Stimulated activated naive CD4-positive, alpha-beta T cell (primary cell): ENCODE results near the gene CADM1.
"Not testable (repeated sequence)": the region's sequence is repeated elsewhere in the genome, so short reads cannot be mapped to it uniquely, and the experiment has no call there.

Experiments
- DNase-seq, 6 experiments: peaks; one replicate each; lab custom pipeline; 2025; lab: John Stamatoyannopoulos, UW

The CADM1 gene

DNA sequence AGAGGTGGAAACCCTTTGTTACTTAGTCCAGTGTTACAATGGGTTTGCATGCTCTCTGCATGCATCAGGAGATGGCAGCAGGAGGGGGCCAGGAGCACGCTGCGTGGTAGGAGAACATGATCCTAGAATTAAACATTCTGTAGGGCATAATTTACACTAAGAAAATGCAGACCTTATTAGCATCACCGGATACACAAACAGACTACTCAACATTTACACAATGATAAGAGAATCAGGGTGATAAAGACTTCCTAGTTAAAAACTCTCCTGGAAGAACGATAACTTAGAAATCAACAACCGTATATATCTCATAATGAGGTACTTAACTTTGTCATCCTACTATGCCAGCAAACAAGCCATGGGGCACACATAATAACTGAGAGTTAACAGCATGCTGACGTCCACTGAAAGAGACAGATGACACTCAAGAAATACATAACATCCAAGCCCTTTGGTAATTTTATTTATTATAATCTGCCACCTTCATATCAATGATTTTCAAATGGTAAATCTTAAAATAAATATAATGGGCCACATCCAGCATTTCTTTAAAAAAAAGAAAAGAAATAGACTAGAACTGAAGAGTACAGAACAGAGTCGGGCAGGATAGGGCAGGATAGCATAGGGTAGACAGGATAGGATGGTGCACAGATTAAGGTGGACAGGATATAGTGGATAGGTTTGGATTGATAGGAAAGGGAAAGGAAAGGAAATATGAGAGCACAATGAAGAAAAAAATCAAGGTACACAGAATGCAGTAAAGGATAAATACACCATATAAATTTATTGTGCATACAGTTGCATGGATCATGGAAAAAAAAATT, 27.5 kb downstream of the CADM1 start:
- no peak for DNase-seq

DNA sequence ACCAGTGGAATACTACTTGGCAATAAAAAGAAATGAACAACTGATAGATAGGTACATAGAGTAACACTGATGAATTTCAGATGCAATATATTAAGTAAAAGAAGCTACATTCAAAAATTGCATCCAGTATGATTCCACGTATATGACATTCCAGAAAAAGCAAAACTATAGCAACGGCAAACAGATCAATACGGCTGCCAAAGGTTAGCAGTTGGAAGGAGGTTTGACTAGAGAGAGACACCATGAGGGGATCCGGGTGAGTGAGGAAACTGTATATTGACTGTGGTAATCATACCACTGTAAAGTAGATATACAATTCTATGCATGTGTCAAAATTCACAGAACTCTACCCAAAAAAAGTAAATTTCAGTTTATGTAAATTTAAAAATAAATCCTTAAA, 28.7 kb downstream of the CADM1 start:
- no peak for DNase-seq

DNA sequence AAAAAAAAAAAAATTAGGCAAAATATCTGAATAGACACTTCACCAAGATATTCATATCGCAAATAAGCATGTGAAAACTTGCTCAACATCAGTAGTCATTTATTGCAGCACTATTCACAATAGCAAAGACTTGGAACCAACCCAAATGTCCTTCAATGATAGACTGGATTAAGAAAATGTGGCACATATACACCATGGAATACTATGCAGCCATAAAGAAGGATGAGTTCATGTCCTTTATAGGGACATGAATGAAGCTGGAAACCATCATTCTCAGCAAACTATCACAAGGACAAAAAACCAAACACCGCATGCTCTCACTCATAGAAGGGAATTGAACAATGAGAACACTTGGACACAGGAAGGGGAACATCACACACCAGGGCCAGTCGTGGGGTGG, 29.9 kb downstream of the CADM1 start:
- not testable (repeated sequence) for DNase-seq

DNA sequence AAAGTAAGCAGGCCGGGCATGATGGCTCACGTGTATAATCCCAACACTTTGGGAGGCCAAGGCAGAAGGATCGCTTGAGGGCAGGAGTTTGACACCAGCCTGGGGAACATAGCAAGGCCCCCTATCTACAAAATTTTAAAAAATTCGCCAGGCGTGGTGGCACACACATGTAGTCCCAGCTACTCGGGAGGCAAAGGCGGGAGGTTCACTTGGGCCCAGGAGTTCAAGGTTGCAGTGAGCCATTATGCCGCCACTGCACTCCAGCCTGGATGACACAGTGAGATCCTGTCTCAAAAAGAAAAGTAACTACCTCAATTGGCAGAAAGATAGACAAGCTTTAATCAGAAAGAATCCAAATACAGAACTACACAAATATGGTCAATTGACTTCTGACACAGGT, 31.0 kb downstream of the CADM1 start:
- DNase-seq = no peak

DNA sequence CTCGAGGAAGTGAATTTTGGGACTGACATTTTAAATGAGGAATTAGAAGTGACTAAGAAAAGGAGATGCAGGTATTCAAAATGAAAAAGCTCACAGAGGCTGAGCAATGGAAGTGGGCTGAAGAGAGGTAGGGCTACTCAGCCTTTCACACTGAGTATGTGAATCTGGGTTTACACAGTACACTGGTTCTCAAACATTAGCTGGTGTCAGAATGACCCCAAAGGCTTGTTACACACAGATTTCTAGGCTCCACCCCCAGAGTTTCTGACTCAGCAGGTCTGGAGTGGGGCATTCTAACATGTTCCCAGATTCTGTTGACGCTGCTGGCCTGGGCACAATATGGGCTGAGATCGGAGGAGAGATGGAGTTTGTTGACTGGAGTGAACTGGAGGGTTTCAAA, 32.8 kb downstream of the CADM1 start:
- DNase-seq = no peak

DNA sequence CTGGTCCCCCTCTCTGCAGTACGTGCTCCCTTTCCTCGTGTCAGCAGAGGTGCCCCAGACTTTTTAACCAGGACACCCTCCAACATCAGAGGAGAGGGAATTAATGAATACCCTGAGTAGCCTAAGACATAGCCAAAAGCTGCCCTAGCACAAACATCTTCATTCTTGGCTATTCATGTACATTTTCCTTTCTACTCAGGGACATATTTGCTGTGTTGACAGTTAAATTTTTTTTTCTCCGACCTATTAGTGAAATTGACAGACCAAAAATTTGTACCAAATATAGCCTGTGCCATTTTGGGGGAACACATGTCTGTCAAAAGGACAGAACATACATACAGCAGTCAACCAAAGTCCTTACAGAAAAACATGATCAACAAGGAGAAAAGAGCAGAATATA, 33.3 kb downstream of the CADM1 start:
- DNase-seq = no peak

DNA sequence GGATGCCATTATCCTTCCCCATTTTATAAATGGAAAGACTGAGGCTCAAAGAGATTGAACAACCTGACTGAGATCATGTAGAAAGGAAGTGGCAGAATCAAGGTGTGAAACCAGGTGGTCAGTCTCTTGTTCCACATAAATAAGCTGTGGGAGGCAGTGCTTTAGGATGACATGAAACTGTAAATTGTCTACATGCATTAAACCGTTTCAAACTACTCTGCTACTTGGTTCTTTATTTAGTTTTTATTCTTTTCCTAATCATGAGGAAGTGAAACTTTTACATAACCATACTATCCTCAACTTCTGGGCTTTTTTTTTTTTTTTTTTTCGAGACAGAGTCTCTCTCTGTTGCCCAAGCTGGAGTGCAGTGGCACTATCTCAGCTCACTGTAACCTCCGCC, 34.9 kb downstream of the CADM1 start:
- no peak for DNase-seq

DNA sequence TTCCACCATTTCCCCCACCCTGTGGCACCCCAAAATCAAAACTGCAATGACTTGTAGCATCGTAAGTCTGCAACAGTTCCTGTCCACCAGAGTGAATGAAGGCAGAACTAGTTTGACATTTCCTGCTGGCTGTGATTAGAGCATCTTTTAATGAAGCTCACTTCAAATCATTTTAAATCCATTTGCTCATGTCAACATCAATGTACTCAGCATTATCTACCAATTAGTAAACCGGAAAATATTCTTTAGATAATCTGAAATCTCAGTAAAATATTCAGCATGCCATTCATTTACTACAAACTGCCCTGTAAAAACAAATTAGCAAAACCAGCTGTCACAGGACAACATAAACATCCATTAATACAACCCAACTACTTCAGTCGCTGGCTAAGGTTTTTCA, 38.1 kb downstream of the CADM1 start:
- DNase-seq = no peak

DNA sequence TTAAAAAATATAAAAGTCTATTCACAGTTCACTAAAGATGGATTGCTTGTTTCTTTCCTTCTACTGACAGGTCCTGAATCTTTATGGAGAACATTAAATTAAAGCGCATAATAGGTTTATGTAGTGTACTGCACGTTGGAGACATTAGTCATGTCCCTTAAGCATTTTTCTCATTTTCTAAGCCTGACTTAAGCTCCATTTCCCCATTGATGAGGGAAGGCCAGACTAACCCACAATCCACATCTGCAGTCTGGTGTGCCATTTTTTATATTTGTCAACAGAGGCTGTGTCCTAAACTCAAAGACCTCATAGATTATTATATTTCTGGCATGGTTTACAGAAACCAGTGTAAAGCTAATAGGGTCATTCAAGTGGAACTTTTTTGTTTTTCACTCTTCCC, 39.9 kb downstream of the CADM1 start:
- DNase-seq = no peak

DNA sequence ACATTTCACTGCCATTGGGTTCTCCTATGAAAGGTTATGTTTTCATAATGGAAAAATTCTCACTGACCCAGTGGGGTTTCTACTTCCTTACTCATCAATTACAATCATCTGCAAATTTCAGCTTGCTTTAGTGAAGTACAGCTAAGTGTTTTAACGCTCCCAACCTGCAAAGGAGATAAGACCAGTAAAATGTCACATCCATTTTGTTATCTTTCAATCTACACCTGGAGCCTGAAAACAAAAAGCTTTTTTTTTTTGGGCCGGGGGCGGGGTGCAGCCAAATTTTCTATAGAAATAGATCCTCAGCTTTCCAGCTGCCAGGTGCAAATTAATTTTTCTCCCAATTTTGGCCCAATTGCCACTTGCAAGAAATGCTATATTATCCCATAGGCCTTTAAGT, 40.6 kb downstream of the CADM1 start:
- no peak for DNase-seq

DNA sequence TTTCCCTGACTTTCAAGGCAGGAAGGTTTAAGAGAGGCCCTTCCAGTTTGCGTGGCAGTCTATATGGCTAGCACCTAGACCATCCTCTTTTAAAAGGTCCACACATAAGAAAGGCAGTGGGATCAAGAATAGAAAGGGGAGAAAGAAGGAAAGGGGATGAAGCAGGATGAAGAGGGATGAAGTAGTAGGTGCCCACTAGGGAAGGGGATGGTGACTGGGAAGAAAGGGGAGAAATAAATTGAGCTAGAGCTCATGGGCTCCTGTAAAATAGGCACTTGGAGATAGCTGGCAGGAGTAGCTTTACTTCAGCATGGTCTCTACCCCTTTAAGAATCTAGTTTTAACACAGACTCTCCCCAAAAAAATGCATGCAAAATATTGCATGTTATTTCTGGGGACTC, 41.5 kb downstream of the CADM1 start:
- no peak for DNase-seq

DNA sequence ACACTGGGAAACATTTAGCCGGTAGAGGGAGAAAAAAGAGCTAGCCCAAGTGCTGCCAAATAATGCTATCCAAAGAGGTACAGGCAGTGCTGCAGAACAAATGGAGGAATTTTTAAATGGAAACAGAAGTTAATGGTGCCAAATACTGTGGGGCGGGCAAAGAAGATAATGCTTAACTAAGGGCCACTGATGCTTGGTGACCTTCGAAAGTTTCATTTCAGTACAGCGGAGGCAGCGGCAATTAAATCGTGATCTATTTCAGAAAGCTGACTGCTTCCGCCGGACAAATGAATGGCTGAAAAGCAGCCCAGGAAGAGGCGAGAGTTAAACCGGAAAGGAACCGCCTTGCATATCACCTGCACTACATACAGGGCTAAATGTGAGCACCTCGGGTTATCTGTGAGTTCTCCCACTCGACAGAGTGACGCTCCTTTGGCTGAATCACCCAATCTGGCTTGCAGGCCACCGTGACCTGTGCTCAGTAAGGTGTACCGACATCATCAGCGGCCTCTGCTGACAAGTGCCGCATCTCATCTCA, 42.1 kb downstream of the CADM1 start:
- no peak for DNase-seq

DNA sequence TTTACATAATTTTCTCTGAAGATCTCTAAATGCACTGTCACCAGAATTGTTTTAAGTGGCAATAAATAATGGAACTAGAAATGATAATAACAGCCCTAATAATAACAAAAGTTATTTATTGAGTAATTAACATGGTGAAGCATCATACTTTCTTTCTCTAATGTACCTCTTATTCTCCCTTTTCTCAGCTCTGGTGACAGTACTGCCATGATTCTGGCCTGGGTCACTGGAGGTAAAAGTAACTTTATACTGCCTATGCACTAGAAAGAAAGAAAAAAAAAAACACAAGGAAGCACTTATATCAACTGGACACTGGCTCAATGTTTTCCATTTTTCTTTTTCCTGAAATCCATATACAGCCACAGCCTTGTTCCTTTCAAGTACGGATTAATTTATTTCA, 43.7 kb downstream of the CADM1 start:
- DNase-seq = no peak

DNA sequence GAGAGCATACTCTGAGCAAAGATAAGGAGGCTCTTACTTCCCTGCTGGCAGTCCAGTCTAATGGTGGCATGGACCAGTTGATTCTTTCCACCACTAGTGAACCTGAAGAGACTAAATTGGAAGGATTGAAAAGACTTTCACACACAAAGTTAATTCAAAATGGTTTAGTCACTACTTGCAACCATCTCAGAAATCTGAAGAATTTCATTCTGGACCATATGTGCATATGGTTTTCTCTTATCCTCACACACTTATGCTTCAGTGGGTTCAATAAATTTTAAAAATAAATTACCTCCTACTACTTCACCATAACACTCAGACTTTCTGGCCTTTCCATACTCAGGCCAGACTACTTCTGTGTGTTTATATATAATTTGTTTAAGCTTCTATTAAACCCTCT, 44.7 kb downstream of the CADM1 start:
- DNase-seq = no peak

DNA sequence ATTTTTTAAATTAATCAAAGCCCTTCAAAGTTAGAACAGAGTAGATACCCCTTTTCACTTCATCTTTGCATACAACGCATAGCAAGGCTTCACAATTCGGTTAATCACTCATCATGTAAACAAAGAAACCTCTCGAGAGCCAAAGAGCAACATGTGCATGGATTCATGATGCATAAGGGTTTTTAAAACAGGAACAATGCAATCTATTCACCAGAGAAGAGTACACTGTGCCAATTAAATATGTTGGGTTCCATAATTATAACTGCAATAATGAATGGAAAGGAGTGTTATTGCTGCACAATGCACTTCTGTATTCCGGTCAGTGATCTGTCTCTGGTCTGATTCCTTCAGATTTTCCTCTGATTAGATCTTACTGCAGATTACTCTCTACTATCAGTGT, 45.3 kb downstream of the CADM1 start:
- DNase-seq = no peak

DNA sequence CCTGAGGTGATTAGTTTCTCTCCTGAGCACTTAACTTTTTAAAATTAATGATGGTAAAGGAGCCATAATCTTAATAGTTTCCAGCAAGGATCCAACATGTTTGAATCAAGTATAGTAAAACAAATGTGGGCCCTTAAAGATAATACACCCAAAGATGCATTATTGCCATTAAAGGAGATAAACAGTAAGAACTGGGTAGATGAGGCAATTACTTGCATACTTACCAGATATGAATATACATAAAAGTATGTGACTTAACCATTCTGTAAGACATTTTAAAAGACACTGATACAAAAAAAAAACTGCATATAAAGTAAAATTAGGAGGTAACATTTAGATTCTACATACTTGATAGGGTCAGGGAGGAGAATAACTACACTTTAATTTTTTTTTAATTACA, 48.2 kb downstream of the CADM1 start:
- DNase-seq = no peak

DNA sequence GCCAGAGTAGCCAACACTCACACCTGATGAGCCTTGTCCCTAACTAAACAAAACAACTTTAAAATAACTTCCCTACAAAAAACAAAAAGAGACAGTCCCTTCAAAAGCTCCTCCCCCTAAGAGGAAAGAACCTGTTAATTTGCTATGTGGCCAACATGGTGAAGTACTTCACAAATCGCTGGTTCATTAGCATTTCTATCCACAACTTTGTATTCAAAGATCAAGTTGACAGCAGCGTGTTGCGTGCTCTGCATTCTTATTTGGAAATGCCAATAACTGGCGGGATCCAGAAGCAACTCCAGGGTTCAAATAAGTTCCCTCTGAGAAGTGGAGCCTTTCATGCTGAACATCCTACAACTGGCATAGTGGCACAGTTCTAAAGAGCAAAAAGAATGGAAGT, 48.6 kb downstream of the CADM1 start:
- DNase-seq = no peak

DNA sequence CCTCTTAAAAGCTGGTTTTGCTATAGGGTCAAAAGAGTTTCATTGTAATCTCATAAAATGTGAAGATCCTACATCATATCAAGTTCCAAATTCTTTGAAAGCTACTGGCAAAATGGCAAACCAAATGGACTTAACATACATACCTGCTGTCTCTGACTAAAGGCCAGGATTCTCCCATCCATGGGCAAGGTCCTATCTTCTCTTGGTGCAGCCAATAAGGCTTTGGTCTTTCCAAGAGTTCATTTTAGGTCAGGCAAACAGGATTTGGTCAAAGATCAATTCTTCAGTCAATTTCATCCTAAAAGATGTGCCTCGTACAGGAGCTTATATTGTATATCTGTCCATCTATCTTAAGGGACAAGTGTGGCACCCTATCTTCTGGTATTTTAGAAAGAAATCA, 49.7 kb downstream of the CADM1 start:
- no peak for DNase-seq

DNA sequence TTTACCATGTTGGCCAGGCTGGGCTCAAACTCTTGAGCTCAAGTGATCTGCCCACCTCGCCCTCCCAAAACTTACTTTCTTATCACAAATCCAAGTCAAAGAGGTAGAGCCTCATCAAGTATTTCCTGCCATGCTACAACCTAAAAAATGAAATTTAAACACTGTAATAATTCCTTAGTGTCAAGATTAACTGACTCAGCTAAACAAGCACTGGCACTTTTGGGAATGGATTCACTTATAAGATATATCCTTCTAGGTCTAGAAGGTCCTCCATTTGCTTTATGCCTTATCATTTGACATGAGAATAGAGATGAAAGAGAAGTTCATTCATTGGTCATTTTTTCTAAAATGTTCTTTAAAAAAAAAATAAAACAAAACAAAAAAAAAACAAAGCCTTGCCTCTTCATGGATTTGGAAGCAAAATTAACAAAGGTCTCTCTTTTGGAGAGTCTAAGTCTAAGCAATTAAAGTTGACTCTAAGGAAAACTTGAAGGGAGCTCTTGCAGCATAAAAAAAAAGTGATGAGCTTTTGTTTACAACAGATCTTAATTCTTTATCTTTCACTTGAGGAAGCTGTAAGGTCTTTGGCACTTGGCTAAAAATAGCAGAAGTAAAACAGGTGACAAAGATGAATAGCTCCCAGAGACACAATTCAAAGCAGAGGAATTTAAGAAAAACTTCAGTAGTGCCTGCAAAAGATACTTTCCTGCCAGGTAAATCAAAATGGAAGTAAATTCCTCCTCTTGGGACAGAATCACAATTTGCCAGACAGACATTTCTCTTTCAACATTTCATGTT, 50.3 kb downstream of the CADM1 start:
- no peak for DNase-seq

DNA sequence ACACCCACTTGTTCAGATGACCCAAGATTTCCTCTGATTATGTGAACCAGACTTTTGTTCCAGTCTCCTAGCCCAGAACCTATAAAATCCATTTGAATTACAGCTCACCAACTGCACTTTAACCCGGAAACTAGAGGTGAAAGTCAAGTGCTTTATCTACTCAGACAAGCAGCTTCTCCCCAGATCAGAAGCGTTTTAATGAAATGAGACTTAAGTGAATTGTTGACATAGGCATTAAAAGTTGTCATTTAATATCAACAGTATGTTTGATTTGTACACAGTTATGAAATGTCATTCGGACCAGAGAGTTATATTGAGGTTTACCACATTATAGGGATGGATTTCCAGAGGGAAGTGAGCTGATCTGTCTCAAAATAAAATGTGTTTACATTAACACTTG, 52.0 kb downstream of the CADM1 start:
- DNase-seq = no peak

DNA sequence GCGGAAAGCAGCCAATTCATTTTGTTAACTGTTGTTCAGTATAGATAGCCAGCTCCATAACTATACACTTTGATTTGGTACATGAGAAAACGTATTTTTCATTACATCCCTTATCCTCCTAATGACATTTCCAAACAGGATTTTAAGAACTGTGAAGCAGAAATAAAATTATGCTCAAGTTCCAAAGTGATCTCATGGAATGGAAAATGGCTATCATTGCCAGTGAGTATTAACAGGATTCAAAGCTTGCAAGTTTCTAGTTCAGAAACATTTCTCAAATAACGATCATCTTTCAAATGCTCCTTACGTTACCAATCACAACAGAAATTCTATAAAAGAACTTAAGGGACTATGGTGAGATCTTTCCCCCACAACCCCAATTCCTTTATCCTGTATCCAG, 53.7 kb downstream of the CADM1 start:
- DNase-seq = no peak

DNA sequence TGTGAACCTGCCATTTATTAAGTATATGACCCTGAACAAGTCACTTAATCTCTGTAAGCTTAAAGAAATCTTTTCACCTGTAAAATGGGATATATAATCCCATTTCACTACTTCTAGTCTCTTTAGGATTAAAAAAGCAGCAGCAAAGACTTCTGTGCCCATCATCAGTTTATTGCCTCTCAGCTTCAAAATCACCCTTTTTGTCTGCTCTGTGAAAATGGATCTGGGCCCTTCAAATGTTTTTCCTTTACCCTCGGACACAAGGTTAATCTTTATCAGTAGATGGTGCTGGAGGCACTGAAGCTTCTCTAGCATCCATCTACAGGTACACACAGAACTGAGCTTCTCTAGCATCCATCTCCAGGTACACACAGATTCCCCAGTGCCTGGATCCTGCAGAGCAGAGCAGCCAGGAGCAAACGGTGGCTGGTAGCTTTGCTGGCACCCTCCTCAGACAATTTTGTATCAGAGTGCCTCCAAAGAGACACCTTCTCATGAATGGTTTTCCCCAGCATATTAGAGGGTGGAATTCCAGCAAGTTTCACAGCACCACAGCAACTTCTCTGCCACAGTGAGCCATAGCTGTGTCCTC, 56.8 kb downstream of the CADM1 start:
- no peak for DNase-seq

DNA sequence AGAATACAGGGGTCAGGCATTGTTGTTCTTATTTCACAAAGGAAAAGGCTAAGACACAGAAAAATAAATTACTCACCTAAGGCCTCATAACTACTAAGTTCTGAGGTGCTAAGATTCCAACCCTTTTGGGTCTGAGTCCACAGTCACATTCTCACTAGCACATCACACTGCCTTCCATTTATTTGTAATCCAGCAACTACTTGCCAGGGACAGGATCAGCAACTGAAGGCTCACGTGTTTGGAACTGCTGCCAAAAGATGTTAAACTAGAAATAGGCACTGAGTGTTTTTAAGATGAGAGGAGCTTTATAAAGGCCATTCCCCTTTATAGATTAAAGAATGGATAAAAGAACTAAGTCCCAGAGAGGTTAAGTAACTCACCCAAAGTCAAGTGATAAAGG, 58.0 kb downstream of the CADM1 start:
- DNase-seq = no peak
